ENCODE results near the gene MARK3.
"Not testable (repeated sequence)": the region's sequence is repeated elsewhere in the genome, so short reads cannot be mapped to it uniquely, and the experiment has no call there.

The MARK3 gene

DNA sequence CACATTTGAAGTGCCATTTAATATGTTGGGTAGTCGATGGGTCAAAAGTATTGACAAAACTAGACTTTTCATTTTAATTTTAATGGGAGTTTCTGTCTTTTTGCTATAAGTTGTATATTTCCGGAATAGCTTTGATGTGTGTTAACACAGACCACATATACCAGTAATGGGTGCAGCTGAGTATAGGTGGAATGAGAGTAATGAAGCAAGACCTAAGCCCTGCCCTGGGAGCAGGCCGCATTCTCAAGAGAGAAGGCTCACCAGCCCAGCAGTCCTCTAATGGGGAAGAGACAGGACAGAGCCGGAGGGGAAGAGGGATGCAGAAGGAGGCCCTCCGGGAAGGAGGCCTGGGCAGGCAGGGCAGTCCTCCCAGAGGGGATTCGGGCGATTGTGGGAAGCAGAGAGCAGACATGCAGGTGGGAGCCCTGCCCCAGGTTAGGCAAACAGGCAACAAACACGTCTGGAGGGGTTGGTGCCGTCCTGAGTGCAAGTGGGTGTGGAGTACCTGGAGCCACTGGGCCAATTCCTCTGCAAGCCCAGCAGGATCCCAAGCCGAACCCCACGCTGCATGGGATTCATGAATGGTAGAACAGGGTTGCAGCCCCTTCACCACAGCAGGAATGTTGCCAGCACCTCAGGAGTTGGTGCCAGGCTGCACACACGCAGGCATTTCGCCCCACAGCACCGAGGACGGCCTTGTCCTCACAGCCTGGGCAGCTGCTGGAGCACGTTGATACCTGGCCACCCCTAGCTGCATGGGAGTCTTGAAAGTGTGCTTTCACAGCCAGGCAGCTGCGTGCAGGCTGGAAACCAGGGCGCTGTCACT lies 129.6 kb downstream of the MARK3 start:
- no peak for DNase-seq (ENCODE audit: low spot score)

DNA sequence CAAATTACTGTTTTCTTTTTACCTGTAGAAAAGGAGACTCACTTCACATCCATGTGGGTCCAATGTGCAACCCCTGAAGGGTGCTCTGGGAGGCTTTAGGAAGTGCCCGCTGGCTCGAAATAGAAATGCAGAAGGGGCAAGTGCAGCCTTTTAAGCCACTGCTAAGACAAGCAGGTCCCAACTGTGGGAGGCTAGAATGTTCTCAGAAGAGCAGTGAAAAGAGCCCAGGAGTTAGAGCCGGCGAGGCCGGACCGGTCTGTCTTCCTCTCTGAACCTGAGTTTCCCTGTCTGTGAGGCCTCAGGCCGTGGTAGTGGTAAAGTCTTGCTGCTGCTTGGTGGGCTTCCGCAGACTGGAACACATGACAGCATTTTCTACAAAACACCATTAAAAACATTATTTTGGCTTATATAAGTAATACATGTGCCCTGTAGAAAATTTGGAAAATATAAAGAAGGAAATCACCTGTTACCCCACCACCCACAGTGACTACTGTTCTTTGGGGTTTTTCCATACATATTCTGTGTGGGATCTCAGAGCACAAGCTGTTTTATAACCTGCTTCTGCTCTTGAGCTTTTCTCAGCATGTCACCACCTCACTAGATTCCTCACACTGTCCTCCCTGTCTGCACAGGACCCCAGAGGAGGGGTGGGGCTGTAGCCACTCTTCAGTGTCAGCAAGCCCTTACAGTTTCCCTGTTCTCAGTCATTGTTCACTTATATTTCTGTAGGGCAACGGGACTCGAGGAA lies 131.4 kb downstream of the MARK3 start:
- peak; percentile 54 for DNase-seq (ENCODE audit: low spot score)

DNA sequence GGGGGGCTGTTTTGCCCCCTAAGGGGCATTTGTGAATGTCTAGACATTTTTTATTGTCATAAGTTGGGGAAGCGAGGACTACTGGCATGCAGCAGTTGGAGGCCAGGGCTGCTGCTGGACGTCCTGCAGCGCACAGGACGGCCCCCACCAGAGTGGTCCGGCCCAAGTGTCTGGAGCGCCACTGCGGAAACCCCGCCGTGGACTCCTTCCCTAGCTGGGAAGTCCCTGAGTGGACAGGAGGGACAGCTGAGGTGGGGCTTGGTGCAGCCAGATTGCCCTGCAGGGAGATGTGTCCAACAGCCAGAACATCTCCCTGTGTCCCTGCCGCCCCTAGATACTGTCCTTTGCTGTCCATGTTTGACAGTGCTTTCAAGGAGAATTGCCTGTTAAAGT lies 132.0 kb downstream of the MARK3 start:
- no peak for DNase-seq (ENCODE audit: low spot score)

DNA sequence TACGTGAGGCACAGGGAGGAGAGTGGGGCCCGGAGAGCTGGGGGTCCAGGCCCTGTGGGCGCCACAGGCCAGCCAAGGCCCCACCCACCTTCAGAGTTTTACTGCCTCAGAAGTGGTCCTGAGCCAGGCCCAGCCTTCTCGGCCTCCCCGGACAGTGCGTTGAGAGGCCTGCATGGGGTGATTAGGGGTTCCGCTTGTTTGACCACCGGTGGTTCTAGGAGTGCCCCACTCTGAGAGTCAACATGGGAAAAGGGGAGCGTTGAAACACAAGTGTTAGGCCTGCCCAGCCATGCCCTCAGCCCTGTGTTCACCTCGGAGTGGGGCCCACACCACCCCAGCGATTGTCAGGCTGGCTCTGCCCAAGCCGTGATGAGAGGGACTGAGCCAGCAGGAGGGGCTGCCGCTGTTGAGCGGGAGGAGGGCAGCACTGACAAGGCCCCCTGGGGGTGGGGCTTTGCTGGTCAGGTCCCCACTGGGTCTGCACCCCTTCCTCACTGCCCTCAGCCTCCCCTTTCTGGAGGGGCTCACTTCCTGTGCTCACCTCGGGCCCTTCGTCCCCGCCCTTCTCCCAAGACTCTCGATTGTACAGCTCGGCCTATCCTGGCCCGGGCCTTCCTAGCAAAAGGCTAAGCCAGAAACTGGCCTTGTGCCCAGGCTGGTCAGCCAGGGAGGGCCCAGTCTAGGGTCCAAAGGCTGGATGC lies 132.7 kb downstream of the MARK3 start:
- DNase-seq (ENCODE audit: low spot score): peak; percentile 54

DNA sequence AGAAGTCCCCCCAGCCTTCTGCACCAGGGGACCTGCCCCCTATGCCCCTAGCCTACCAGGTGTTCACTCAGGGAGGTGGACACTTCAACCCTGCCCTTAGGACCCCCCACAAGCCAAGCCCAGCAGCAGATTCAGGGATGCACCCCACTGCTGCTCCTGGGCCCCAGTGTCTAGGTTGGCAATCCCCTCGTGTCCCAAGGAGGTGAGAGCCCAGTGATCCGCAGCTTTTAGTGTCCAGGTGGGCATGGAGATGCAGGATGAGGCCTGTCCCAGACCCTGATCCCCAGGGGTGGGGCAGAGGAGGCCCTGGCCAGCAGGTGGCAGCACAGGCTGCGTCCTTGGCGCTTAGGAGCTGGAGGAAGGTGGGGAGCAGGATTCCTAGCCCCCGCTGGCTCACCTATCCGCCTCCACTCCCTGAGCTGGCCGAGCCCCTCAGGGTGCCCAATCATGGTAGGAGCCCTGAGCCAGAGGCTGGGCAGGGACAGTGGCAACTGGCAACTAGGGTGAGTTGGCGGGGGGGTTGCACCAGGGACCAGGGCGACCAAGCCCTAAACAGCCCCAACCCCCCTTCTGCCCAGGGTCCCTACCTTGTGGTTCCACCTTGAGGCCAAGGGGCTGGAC lies 133.3 kb downstream of the MARK3 start:
- peak; percentile 73 for DNase-seq (ENCODE audit: low spot score)

DNA sequence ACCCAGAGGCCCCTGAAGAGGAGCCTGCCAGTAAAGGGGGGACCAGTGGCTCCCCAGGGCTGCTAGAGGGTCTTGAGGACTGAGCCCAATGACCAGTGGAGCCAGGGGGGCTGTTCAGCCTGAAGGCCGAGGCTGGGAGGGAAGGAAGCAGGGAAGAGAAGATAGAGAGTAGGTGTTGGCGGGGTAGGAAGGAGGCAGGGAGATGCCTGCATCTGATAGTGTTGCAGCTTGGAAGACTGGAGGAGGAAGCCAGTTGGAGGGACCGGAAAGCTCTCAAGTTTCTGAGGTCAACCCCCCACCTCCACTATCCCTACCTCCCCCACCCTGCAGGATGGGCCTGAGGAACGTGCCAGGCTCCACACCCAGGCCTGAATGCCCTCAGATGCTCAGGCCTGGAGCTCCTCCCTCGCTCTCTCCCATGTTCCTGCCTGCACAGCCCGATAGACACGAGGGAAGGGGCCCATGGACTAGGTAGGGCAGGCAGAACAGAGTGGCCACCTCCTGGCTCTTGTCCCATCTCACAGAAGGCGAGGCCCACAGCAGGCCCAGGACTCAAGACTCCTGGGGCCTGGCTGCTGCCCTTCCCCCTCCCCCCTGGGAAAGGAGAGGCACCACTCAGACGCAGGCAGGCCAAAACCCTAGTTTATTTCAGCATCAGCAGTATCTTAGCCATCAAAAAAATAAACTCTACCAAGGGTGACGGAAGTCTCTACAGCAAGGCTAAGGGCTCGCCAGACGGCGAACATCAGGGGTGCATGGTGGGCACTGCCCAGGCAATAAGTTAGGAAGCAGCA lies 134.0 kb downstream of the MARK3 start:
- DNase-seq (ENCODE audit: low spot score): peak; percentile 72

DNA sequence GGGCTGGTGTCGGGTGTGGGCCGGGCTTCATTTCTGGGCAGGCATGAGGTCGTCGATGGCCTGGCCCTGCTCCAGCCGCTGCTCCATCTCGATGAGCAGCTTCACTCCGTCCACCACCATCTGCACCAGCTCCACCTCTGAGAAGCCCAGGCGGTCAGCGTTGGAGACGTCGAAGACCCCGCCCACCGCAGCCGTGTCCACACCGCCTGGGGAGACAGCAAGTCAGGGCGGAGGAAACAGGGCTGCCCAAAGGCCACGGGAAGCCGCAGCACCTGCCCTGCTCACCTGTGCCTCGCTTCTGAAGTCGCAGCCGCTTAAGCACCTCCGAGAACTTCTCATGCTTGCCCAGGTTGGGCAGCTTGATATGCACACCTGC lies 134.6 kb downstream of the MARK3 start:
- peak; percentile 46 for DNase-seq (ENCODE audit: low spot score)

DNA sequence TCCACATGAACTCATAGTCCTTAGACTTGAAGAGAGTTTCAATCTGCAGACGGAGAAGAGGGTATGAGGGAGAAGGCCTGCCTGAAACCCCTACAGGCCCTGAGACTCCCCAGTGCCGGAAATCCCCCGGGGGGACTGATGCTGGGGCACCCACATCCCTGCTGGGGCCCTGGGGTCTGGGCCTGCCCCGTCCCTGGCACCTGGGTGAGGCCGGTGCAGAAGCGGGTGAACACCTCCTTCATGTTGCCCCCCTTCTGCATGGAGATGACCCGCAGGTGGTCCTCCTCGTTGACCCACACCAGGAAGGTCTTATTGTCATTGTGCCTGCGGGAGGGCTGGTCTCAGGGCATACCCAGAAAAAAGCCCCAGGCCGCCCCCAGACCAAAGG lies 135.0 kb downstream of the MARK3 start:
- DNase-seq (ENCODE audit: low spot score): no peak

DNA sequence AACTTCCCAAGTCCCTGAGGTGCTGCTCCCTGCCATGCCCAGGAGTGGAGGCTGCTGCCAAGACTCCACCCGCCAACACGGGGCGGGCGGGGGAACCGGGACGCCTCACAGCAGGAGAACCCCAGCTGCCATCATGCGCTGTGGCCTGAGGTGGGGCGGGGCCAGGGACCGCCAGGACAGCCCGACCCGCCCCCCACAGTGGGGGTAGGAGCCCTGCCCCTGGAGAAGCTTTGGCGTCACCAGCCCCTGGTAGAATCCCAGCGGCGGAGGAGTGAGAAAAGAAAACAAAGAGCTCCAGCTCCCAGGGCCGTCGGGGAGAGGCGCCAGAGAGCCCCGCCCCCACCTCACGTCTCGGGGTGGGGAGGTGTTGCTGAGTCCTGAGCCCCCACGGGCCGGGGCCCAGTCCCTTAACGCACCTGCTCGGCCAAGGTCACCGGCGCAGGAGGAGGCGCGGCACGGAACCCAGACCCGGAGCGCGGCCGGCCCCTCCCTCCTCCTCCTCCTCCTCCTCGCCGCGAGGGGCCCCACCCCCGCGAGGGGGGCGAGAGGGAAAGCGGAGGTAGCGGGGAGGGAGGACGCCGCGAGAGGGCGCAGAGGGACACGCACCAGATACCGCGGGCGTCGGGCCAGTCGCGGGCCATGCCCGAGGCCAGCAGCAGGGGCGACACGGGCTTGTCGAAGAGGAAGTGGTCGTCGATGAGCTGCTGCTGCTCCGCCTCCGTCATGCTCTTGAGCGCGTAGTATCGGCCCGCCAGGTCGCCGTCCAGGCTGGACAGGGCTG lies 135.6 kb downstream of the MARK3 start:
- peak; percentile 69 for DNase-seq (ENCODE audit: low spot score)

DNA sequence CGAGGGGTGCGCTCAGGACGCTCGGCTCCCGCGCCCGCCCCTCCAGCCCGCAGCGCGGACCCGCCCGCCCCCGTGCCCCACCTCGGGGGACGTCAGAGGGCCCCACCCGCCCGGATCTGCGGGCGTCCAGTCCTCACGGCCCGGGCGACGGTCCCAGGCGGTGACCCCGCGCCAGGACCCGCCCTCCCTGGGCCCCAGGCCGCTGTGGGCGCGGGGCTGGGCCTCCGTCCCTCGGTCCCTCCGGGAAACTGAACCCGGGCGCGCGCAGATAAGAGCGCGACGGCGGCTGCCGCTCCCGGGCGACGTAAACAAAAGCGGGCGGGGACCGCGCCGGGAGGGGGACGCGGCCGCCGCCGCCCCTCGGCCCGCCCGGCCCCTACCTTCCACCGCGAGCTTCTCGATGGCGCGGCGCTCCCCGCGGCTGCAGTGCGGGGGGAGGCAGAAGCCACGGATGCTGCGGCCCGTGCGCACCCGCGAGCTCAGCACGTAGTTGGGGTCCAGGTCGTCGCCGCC lies 136.3 kb downstream of the MARK3 start:
- DNase-seq (ENCODE audit: low spot score): no peak

DNA sequence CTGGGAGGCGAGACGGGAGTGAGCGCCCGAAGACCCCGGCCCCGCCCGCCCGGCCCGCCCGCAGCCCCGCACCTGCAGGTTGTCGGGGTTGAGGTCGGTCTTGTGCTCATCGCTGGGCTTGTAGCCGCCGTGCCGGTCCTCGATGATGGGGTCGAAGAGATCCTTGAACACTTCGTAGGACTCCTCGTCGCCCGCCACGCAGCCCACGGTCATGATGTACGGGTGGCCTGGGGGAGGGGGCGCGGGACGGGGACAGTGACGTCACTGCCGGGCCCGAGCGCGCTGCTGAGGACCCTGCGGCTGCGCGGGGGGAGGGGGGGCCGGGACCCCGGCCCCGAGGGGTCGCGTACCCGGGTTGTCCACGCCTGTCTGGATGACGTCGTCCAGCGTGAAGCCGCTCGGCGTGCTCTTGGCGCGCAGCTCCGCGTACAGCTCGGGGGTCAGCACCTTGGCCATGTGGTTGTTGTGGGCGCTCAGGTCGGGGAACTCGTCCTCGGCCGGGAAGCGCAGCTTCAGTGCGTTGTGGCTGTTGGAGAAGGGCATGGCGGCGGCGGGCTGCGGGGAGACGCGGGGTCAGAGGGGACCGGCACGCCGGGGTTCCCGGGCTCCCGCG lies 136.8 kb downstream of the MARK3 start:
- DNase-seq (ENCODE audit: low spot score): no peak

DNA sequence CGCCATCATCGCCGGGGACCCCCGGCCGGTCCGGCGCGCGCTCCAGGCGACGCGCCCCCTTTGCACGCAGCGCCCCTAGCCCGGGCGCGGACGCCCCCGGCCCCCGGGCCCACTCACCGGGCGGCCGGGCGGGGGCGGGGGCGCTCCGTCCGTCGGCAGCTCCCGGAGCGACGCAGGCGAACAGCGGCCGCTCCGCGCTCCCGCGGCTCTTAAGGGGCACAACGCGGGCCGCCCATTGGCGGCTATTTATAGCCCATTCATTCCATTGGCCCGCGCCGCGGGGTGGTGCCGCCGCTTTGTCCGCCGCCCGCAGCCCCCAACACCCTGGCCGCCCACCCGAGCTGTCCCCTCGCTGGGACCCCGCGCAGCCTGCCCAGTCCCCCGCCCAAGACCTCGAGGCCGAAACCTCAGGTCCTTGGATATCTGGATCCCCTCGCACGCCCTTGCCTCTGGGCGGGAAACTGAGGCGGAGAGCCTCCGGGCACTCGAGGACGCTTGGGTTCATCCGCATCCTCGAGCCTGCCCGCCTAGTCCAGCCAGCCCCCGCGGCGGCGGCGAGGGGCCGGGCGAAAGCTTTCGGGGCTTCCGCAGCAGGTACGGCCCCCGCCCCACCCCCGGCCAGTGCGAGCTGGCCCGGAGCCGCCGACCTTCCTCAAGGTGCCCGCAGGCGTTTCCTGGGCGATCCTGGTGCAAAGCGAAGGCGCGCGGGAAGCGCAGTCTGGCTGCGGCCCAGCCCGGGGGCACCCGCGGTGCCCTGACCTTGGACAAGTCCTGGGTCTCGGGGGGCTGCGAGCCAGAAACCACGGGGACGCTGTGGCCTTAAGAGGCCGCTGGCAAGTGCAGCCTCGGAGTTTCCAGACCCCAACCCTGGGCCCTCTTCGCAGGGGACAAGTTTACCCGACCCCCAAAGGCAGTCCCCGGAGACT lies 137.7 kb downstream of the MARK3 start, which contains the start of gene CKB:
CKB (minus strand) TSS at position 182 of the 926 bp plus-strand sequence. CDS start 337 bp downstream, outside the sequence.
- DNase-seq (ENCODE audit: low spot score): peak; percentile 87

DNA sequence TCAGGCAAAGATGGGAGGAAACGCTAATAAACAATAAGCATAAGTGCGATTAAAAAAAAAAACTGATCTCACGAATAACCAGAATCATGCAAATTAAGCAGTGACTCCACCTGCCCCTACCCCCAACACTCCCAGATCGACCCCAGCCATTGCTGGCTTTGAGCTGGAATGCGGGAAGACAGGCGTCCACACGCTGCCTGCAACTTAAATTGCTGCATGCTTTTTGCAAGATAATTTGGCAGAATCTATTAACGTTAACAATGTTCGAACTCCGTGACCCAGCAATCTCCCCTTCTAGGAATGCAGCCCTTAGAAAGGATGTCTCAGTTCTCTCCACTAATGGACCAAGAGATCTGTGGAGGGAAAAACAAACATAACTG lies 138.3 kb downstream of the MARK3 start:
- DNase-seq (ENCODE audit: low spot score): no peak

DNA sequence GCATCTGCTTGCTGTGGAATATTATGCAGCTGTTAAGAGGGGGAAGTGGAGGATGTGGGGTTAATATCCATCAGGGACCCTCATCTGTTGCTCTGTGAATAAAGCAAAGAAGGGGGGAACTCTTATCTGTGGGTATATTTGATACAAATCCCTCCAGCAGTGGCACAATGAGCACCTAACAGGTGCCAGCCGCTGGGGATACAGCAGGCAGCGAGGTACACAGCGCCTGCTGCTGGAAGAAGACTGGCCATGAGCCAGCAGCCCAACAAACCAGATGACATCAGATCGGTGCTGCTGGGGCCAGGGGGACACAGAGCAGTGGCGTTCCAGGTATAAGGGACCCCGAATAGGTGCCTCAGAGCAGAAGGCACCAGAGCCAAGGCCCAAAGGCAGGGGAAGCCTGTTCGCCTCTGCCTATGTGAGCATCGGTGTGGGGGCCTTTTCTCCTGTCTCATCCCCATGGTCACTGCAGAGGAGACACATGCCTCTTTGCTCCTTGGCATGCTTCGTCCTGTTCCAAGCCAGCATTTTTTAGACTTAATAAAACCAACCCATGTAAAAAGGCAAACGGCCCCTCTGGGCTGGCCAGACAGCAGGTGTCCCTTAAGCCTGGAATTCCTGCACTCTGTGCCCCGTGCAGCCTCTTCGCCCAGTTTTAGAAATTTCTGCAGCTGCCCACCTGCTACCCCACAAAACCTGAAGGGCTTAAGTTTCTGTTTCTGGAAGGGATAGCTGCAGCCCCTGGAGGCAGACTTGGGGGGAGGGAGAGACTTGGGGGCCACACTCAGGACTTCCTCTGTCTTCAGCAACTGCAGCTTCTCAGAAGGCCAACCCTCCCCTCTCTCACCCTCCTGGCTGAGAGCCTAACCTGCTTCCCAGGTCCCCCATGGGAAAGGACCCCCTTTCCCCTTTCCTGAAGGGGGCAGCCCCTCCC lies 139.1 kb downstream of the MARK3 start:
- DNase-seq (ENCODE audit: low spot score): no peak

DNA sequence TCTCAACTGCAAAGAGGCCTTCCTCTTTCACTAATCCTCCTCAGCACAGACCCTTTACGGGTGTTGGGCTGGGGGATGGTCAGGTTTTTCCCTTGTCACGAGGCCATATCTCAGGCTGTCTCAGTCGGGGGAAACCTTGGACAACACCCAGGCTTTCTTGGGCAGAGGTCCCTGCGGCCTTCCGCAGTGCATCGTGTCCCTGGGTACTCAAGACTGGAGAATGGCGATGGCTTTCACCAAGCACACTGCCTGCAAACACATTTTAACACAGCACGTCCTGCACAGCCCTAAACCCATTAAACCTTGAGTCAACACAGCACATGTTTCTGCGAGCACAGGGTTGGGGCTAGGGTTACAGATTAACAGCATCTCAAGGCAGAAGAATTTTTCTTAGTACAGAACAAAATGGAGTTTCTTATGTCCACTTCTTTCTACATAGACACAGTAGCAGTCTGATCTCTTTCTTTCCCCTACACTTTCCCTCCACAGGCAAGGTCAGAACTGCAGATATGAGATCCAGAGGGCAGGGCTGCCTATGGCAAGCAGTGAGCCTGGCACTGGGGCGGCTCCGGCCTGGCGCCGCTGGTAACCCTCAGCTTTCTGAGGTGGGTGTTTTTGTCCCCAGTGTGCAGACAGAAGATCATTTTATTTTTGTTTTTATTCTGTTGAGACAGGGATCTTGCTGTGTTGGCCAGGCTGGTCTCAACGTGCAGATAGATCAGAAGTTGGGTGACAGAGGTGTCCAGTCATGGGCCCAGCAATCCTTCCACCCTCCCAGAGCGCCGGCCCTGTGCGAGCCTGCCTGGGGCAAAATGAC lies 140.4 kb downstream of the MARK3 start:
- not testable (repeated sequence) for DNase-seq (ENCODE audit: low spot score)

DNA sequence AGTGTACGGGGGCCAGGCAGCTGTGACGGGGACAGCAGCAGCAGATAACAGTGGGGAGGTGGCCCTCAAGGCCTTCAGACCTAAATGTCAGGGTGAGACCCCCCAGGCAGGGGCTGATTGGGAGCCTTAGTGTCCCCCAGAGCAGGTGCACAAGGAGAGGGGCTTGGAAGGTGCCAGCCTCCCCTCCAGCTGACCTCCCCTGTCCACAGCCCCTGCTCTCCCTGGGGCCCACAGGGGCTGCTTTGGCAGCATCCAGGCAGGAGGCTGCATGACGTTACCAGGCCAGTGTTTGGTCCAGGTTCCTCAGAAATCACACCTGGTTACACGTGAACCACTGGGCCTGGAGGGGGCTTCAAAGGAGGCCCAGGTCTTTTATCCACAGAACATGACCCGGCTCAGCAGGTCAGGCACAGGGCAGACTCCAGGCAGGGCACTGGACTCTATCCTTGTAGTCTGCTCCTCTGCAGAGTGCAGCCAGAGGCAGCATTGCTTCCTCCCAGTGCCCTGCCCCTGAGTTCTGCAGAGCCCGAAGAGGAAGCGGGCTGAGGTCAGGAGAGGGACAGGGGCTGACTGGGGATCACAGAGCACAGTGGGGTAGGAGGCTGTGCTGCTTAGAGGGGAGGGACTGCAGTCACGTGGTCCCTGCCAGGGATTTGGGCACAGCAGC lies 141.2 kb downstream of the MARK3 start:
- no peak for DNase-seq (ENCODE audit: low spot score)

Data from cerebellar cortex (tissue), 1 donor.